ENCODE measurements around the gene POMZP3.
A peak's percentile ranks its signal among the peaks of the same experiment; 100 is the strongest.
"Not testable (repeated sequence)": the region's sequence is repeated elsewhere in the genome, so short reads cannot be mapped to it uniquely, and the experiment has no call there.

POMZP3 gene

DNA sequence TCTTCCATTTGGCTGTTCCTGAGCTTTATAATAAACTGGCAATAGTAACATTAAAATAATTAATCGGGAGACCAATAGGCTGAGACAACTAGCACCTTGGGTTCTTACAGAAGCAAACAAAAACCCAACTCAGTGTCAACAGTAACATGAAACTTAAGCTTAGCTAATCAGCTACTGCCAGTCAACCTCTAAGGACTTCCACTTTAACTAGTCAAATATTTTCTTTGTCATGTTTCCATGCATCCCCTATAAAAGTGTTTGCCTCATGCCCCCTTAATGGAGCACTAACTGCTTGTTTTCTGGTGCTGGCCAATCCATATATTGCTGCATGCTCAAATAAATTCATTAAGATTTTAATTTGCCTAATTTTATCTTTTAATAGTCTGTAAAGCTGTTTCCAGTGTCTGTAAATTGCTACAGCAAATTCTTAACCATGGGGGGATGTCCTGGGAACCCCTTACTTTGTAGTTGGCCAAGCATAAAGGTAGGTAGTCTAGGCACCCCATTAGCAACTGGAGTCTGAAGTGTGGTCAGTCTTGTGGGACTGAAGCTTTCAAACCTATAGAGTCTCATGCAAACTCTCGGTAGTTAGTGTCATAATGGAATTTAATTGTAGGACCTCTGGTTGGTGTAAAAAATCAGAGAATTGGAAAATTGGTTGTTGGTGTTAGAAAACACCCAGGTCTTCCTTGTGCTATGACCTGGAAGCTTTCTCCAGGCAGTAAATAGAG, 40.3 kb downstream of the POMZP3 start:
- not testable (repeated sequence) for DNase-seq

DNA sequence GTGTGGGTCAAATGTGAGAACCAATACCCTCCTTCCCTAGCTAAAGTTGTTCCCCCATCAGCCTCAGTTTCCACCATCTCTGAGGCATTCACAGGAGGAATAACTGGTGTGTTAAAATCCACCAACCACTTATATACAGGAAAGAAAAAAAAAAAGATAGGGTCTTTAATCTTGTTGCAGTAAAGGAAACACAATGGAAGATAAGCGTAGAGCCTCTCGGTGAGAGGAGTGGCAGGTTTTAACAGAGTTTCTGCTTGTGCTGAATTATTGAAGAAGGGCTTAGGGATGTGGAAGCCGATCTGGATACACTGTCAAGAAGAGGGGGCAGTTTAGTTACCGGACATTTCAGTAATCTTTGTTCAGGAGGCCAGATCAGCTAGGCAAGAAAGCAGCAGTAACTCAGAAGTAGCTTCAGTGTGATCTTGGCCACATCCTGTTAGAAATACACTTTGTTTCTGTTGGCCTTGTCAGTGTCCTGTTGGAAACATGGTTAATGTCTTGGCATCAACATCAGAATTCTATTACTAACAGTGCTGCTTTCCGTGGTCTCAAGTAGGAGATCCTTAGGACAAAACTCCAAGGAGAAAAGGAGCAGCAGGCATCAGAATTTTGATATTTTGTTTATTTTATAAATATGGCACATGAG, 43.3 kb downstream of the POMZP3 start:
- peak; percentile 12 for DNase-seq

DNA sequence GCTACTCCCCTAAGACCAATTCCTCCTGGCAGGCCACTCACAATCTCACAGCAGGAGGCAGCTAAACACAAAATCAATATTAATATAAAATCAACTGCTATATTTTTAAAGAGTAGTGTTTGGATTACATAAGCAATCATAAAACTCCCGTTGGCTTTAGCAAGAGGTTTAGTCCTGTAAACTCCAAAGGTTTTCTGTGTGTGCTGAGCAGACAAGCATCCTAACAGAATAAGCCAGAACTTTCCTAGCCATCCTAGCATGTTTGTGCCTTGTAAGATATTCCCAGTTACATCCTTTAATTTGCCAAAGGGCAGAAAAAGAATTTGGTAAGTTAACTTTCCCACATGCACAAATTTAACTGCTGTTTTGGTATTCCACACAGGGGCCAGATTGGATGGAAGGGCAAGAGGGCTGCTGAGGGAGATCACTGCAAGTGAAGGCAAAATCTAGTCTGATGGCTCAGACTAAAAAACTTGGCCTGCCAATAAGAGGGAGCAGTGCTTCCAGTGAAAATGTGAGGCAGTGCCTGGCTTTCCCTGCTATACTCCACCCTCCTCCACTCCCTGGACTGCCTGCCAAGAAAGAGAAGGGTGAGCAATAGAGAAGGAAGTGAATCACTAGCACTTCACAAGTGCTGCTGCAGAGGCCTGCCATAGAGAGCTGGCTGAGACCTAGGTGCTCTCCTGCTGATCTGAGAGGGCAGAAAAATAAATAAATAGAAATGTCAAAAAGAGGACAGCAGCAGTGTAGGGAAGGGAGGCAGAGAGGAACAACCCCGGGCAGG, 44.0 kb downstream of the POMZP3 start:
- not testable (repeated sequence) for DNase-seq

DNA sequence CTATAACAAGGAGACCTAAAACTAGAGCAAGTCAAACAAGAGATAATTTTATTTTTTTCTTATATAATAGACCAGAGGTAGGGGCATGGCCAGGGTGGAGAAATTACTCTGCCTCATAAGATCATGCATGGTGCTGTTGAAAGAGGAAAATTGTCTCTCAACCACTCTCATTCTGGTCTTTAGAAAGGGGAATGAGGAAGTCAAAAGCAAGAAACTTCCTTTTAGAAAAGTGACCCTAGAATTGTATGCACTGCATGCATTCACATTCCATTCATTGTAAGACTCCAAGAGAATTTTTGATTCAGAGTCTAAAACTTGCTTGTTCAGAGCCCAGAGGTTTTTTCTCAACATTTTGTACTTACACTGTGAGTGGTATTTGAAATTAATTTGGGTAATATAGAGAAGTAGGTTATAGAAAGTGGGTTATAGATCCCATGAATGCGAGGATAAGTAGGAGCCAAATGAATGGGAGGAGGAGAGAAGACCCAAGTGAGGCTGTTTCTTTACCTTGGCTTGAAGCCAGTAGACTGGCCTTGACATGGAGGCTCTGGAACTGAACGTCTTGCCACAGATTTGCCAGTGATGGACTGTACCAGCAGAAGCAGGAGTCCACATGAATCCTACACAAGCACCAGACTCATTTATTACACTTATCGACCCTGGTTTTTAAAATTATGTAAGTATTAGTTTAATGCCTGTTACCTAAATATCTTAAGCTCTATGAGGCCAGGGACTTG, 51.0 kb downstream of the POMZP3 start:
- not testable (repeated sequence) for DNase-seq

DNA sequence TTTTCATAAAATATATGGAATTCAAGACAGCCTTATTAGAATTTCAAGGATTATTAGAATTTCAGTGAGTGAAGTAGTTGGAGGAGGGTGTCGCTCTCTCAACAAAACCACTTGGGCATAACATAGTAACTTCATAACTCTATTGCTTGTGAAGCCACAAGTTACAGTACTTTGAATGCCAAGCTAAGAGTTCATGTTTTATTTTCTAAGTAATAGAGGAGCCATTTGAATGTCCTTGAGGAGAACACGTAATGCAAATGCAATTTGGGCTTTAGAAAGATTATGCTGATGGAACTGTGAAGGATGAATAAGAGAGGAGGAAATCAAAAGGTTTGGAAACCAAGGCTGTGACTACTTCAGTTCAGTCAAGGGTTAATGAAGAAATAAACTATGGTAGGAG, 51.6 kb downstream of the POMZP3 start:
- DNase-seq, result not testable (repeated sequence)

DNA sequence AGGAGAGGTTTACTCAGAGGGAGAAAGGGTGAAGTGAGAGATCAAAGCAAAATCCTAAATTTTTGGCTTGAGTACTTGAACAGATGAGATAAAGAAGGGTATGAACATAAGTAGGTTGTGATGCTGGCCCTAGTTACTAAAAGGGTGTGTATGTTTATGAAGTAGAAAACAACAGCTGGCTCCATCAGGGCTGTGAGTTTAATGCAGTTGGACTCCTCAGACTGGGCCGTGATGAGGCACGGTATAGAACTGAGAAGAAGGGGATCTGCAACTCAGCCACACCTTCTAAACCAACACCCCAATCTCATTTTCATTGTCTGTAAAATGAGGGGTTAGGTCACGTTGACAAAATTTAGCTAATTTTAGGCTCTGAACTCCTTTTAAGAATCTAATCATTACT, 54.8 kb downstream of the POMZP3 start:
- not testable (repeated sequence) for DNase-seq

DNA sequence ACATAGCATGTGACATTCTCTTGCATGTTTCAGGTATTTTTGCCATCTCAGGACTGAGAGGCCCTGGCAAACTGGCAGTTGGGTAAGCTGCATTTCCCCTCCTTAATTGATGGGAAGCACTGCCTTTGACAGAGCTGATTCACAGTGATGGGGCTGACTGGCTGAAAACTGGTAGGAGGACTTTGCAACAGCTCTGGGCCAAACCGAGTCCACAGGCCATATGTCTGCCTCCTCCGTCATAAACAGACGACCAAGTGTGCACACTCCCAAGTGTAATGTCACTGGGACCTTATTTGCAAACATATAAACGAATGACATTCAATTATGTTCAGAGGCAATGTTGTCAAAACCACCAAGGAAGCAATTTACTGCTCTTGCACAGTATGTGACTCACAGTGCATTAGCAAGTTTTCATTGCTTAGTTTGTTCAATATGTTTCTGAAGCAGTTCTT, 56.7 kb downstream of the POMZP3 start:
- DNase-seq, result not testable (repeated sequence)

DNA sequence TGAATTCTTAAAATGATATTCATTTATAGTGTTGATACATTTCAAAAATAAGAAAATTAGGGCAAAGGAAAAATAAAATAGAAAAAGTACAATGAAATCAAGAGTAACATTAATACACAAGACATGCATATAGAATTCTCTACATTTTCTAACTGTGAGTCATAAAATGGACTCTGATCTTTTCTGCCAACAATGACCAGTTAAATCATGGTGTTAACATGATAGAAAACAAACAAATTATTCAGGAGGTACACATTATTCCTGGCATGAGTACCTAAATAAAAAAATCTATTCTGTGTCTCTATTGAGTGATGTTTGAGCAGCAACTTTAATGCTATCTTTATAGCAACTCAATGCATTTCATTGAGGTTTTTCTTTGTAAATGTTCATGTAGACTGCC, 58.3 kb downstream of the POMZP3 start:
- not testable (repeated sequence) for DNase-seq

DNA sequence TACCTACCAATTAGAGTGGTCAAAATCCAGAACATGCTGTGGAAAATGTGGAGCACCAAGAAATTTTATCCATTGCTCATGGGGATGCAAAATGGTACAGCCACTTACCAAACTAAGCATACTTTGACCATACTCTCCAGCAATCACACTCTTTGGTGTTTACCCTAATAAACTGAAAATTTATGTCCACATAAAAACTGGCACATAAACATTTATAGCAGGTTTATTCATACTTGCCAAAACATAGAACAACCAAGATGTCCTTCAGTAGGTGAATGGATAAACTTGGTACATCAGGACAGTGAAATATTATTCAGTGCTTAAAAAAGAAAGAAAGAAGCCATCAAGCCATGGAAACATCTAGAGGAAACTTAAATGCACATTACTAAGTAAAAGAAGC, 59.3 kb downstream of the POMZP3 start:
- not testable (repeated sequence) for DNase-seq

DNA sequence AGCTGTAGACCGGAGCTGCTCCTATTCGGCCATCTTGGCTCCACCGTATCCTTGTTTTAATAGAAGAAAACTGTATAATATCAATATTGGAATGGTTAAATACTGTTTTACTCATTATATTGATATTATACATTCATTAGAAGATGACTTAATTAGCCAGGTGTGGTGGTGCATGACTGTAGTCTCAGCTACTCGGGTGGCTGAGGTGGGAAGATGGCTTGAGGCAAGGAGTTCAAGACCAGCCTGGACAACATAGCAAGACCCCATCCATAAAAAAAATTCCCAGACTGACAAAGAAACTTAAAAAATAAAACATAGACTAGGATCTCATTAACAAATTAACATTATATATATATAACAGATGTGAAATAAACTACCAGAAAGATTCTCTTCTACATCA, 59.8 kb downstream of the POMZP3 start:
- DNase-seq, result not testable (repeated sequence)

DNA sequence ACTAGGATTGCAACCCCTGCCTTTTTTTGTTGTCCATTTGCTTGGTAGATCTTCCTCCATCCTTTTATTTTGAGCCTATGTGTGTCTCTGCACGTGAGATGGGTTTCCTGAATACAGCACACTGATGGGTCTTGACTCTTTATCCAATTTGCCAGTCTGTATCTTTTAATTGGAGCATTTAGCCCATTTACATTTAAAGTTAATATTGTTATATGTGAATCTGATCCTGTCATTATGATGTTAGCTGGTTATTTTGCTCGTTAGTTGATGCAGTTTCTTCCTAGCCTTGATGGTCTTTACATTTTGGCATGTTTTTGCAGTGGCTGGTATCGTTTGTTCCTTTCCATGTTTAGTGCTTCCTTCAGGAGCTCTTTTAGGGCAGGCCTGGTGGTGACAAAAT, 62.1 kb downstream of the POMZP3 start:
- DNase-seq, result not testable (repeated sequence)

DNA sequence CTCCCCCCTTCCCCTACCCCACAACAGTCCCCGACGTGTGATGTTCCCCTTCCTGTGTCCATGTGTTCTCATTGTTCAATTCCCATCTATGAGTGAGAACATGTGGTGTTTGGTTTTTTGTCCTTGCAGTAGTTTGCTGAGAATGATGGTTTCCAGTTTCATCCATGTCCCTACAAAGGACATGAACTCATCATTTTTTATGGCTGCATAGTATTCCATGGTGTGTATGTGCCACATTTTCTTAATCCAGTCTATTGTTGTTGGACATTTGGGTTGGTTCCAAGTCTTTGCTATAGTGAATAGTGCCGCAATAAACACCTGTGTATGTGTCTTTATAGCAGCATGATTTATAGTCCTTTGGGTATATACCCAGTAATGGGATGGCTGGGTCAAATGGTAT, 65.7 kb downstream of the POMZP3 start:
- DNase-seq, result not testable (repeated sequence)

DNA sequence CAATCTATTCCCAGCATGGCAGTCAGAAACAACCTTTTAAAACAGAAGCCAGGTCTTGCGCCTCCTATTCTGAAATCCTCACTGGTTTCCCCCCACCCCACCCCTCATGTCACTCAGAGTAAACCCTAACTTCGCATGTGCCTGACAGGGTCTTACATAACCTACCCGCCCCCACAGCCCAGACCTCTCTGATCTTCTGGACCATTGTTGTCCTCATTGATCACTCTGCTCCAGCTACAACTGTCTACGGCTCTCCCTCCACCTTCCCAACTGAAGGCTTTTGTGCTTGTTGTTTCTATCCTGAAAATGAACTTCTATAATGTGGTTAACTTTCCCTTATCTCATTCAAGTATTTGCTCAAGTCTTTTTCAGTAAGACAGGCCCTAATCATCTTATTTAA, 66.9 kb downstream of the POMZP3 start:
- not testable (repeated sequence) for DNase-seq
